GM21717 (cell line): ENCODE measurements around the gene CDH6.

Experiments
- ATAC-seq: cut with Tn5 transposase; IDR thresholded peaks from one replicate; pipeline ENCODE4 v1.9.1; 2021; ENCODE audit warnings: mild to moderate bottlenecking, moderate library complexity; ENCODE audit not compliant: unreplicated experiment

The CDH6 gene

GRCh38 chr5:31244921-31245320 is 51.4 kb downstream of the CDH6 start:
- no peak for ATAC-seq

DNA sequence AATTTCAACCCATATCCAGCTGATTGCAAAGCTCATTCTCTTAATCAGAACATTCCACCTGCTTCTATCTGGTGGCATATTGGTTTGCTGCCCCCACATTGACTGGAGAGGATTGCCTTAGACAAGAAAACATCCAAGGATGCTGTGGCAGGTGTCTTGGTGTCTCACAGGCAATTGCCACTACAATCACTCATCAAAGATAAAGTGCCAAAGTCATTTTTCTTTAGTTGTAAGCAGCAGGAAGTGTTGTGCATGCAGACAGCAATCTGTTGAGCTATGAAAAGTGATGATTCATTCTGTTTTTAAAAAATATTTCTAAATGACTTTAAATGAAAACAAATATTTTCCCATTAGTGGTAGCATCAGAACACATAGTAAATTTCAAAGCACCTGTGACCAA is 53.9 kb downstream of the CDH6 start:
- no peak for ATAC-seq

- no peak for ATAC-seq
Measured at GRCh38 chr5:31250201-31250600, 56.7 kb downstream of the CDH6 start.

DNA sequence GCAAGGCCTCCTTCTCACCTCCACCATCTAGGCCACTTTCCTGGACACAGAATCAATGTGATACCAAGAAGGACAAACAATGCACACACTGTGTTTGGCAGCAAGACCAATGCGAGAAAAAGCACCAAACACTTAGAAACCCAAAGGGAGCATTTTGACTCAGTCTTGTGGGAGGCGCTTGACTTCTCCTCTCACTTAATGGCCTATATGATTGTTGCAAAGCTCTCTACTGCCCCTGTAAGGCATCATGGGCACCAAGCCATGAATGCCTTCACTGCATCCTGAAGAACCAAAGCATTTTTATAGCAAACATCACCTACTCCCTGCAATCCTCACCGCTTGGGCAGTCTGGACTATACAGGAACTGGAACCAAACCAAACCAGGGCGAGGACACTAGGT is 57.5 kb downstream of the CDH6 start:
- no peak for ATAC-seq

DNA sequence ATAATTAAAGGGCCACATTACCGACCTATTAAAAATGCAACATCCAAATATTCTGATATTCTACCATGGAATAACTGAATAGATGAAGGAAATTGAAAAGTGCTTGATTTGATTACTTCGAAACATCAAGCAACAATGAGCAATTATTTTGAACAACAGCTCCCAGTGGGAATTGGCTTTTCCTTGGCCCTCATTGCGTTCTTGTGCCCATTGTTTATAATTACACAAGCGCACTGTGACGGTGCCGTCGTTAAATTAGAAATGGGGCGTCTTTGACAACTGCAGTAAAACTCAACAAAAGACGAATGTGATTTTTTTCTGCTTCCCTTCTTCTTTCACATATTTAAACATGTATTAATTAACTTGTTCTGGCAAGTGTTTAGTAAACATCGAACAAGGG is 61.6 kb downstream of the CDH6 start:
- no peak for ATAC-seq

DNA sequence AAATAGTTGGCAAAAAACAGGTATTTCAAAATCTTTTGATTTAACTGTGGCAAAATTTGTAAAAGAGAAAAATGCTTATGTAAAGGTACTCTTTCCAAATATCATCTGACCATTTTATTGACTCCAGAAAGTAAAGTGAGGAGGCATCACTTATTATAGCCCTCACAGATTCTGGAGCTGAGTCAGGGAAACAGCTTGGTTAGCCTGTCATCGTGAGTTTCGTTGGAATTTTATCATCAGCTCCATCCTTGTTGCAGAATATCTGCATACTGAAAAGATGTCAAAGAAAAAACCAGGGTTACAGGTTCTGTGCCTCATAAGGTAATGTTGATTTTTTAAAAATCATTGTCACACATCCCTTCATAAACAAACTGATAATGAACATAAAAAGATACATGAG is 74.8 kb downstream of the CDH6 start:
- no peak for ATAC-seq

DNA sequence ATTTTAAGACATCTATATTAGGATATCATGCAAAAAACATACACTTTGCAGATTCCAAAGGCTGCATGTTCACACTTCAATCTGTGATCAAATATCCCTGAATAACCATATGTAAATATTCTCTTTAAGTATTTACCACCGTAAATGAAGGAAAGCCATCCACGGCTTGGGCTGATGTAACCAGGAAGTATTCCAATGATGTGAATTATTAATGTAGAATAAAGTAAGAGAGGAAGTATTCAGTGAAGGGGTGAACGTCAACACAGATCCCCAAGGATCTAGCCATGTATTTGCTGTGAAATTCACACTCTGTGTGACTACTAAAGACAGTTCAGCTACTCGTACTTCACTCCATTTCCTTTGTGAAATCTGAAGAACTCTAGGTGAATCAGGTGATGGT is 75.2 kb downstream of the CDH6 start:
- ATAC-seq, result no peak

- no peak for ATAC-seq
Measured at GRCh38 chr5:31269259-31269658, 75.8 kb downstream of the CDH6 start.

GRCh38 chr5:31270396-31270795 is 76.9 kb downstream of the CDH6 start:
- no peak for ATAC-seq

GRCh38 chr5:31271567-31271966 is 78.1 kb downstream of the CDH6 start:
- no peak for ATAC-seq

GRCh38 chr5:31273161-31273560 is 79.7 kb downstream of the CDH6 start:
- ATAC-seq, result no peak

DNA sequence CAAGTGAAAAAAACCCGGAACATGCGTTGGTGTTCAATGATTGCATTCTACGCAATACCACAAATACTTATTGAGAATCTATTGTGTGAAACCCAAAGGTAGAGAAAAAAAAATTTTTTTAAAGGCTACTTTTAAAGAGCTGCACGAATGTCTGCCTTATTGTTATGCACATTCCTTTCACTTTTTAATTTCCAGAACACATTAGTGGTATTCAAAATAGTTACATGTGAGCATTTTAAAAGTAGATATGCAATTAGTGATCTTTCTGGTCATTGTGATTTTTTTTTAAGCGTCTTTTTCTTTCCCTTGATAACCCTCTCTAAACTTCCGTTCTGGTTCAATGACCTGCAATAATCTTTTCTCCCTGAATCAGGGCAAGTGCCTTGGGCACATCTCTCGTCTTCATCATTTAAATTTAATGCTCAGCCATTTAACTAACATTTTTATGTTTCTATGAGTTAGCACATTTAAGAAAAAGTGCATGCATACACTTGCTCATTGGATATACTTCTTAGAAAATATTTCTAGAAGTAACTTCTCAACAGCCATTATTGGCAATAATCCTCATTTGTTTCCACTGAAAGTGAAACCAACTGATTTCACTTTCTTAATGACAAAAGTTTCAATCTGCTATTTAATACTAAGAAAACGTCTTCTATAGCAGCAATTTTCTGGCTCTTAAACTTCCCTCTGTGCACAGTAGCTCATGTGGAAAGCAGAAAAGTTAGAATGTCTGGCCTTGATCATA is 80.3 kb downstream of the CDH6 start:
- ATAC-seq, result no peak

DNA sequence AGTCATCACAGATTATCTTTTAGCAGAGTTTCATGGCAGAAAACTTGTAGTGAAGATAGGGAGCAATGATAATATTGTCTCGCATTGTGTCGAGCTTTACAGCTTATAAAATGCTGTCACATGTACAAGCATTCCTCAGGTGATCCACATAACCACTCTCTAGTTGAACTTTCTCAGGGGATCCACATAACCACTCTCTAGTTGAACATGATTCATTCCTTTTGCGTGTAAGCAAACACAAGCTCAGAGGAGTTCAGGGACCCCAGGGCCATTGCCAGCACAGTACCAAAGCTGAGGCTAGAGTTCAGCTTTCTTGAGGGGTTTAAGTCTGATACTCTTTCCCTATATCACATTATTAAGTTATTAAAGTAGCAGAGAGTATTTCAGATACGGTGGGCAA is 86.7 kb downstream of the CDH6 start:
- ATAC-seq, result no peak

DNA sequence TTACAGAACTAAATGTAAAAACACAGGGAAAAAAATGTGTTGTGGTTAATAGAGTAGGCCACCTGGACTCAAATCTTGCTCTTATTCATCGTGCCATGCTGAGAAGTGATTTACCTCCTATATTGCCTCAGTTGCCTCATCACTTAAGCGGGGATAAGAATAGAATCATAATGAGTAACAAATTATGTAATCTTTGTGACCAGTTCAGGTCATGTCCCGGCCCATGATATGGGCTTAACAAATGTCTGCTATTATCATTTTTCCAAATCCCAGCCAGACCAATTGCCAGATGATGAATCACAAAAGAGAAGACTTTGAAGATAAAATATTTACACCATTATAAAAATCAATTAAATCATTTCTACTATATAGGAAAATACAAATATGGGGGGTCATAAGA is 89.8 kb downstream of the CDH6 start:
- ATAC-seq, result no peak

DNA sequence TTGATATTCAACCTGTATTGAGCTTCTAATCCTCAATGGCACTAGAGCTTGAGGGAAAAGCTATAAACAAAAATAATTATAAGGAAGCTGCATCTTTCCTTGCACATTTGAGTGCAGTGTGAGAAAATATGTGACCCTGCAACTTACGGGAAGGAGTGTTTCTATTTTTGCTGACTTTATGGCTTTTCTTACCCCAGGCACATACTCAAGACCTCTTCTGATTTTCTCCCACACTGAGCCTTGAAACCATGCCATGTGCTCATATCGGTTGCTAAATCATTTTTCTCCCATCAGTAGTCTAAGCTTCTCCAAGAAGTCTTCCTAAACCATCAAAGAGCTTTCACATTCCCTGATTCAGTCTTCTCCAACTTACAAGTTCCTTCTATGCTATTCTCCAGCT is 91.5 kb downstream of the CDH6 start:
- no peak for ATAC-seq

- ATAC-seq, result no peak
Measured at GRCh38 chr5:31287985-31288384, 94.5 kb downstream of the CDH6 start.

- no peak for ATAC-seq
Measured at GRCh38 chr5:31289429-31289828, 95.9 kb downstream of the CDH6 start.

DNA sequence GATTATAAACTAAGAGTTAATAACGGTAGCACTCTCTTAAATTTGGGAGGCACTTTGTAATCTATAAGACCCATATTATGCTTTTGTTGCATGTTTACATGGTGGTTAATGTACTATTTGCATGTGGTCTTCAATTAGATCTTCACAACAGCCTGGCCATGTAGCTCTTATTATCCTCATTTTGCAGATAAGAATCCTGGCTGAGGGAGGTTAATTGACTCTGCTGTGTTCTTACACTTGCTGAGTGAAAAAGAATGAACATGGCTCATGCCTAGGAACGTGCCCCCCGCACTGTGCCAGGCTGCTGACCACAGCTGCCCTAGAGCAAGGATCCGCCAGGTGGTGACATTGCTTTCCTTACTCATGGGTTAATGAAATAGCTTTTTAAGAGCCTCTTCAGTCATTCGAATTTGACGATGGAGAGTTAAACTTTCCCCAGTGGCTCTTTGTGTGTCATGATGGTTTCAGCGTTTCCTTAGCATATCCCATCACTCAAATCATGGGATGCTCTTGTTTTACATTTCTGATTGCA is 97.9 kb downstream of the CDH6 start:
- ATAC-seq, result no peak

GRCh38 chr5:31300501-31300900 is 107.0 kb downstream of the CDH6 start:
- ATAC-seq, result no peak

DNA sequence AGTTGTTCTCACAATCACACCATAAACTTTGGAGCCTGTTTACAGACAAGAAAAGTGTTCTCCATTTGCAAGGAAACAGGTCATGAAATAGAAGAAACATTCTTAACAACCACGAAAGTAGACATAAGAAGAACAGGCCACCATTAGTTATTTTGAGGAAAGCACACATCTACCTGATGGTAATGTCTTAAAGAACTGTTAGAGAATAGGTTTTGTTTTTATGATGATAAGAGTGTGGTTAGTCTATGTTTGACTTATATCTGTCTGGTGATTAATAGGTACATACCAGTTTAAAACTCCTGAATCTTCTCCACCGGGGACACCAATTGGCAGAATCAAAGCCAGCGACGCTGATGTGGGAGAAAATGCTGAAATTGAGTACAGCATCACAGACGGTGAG is 108.3 kb downstream of the CDH6 start:
- ATAC-seq, result no peak

- no peak for ATAC-seq
Measured at GRCh38 chr5:31303688-31304087, 110.2 kb downstream of the CDH6 start.

- ATAC-seq, result no peak
Measured at GRCh38 chr5:31317665-31318064, 124.2 kb downstream of the CDH6 start.

GRCh38 chr5:31319335-31319734 is 125.8 kb downstream of the CDH6 start:
- ATAC-seq, result no peak
